GM23248 (cell line): ENCODE results near the gene STXBP5L.

Experiments
- EZH2 ChIP-seq: fragments of 200-600 bp; sonication (generic); IDR thresholded peaks from 2 replicates; pipeline ENCODE4 v1.6.1; 2018; ENCODE audit warnings: antibody characterized with exemption, mild to moderate bottlenecking; ENCODE audit not compliant: insufficient read depth, poor library complexity, severe bottlenecking
- EZH2phosphoT487 ChIP-seq: fragments of 200-600 bp; sonication (generic); IDR thresholded peaks from 2 replicates; pipeline ENCODE4 v1.6.1; 2018; ENCODE audit warnings: antibody characterized with exemption, moderate library complexity, mild to moderate bottlenecking, low read depth; ENCODE audit not compliant: insufficient read depth

- no peak for TF ChIP-seq EZH2phosphoT487
- no peak for TF ChIP-seq EZH2
These were observed 294.6 kb downstream of the STXBP5L start for GRCh38 chr3:121202573-121202972.
